GM21717 (cell line): ENCODE measurements around the gene WDR27.

Experiments
- ATAC-seq: cut with Tn5 transposase; IDR thresholded peaks from one replicate; pipeline ENCODE4 v1.9.1; 2021; ENCODE audit warnings: mild to moderate bottlenecking, moderate library complexity; ENCODE audit not compliant: unreplicated experiment

Gene WDR27

GRCh38 chr6:169701954-169702839 lies at the start of gene WDR27, which contains the start of gene C6orf120:
WDR27 (minus strand) TSS chr6:169702029; CDS start chr6:169689005, 13,024 bp downstream.
C6orf120 (plus strand) TSS chr6:169702126; CDS start chr6:169702460, 334 bp downstream.
- ATAC-seq = peak; percentile 95

- no peak for ATAC-seq
Observed at GRCh38 chr6:169746556-169746955, 44.7 kb upstream of the WDR27 start.

- ATAC-seq = no peak
Observed at GRCh38 chr6:169745405-169745804, 43.6 kb upstream of the WDR27 start.

- ATAC-seq = no peak
Observed at GRCh38 chr6:169741344-169741743, 39.5 kb upstream of the WDR27 start.

GRCh38 chr6:169738976-169739529 lies 37.2 kb upstream of the WDR27 start:
- no peak for ATAC-seq

GRCh38 chr6:169738204-169738975 lies 36.6 kb upstream of the WDR27 start:
- no peak for ATAC-seq

GRCh38 chr6:169729961-169730360 lies 28.1 kb upstream of the WDR27 start:
- no peak for ATAC-seq

- ATAC-seq = no peak
Observed at GRCh38 chr6:169726963-169727362, 25.1 kb upstream of the WDR27 start.

- no peak for ATAC-seq
Observed at GRCh38 chr6:169726049-169726400, 24.2 kb upstream of the WDR27 start.

GRCh38 chr6:169725125-169726048 lies 23.6 kb upstream of the WDR27 start:
- ATAC-seq = peak; percentile 10

GRCh38 chr6:169724494-169725124 lies 22.8 kb upstream of the WDR27 start, which contains the start of gene PHF10:
PHF10 (minus strand) TSS chr6:169724500; CDS start chr6:169723931, 569 bp downstream.
- ATAC-seq = peak; percentile 39

GRCh38 chr6:169723991-169724493 lies 22.2 kb upstream of the WDR27 start:
- peak; percentile 39 for ATAC-seq

- peak; percentile 43 for ATAC-seq
Observed at GRCh38 chr6:169723200-169723909, 21.5 kb upstream of the WDR27 start.

GRCh38 chr6:169722362-169723199 lies 20.8 kb upstream of the WDR27 start:
- ATAC-seq = peak; percentile 39

GRCh38 chr6:169720207-169720855 lies 18.5 kb upstream of the WDR27 start:
- no peak for ATAC-seq

- no peak for ATAC-seq
Observed at GRCh38 chr6:169719117-169719516, 17.3 kb upstream of the WDR27 start.

GRCh38 chr6:169714595-169714994 lies 12.8 kb upstream of the WDR27 start:
- no peak for ATAC-seq

- no peak for ATAC-seq
Observed at GRCh38 chr6:169714178-169714577, 12.3 kb upstream of the WDR27 start.
